ENCODE results near the gene CORO7. TPM values are rescaled to one million over a fixed set of nuclear protein-coding genes. Genes with fewer than 3 reads are reported as not detected.
A peak's percentile ranks its signal among the peaks of the same experiment; 100 is the strongest.
"Not testable (repeated sequence)": the region's sequence is repeated elsewhere in the genome, so short reads cannot be mapped to it uniquely, and the experiment has no call there.

CORO7 gene
- total RNA-seq, 1 donor from 2014 or later: 24.8 TPM

GRCh38 chr16:4402439-4403132, 13.8 kb downstream of the CORO7 start:
- peak; percentile 42 to 72 for DNase-seq (ENCODE audit: low read depth in 2 of 2)

- no peak for DNase-seq (ENCODE audit: low read depth in 2 of 2)
Observed at GRCh38 chr16:4401510-4401909, 14.9 kb downstream of the CORO7 start.

GRCh38 chr16:4401094-4401501, 15.3 kb downstream of the CORO7 start:
- DNase-seq (ENCODE audit: low read depth in 2 of 2): no peak

- DNase-seq (ENCODE audit: low read depth in 2 of 2): no peak
Observed at GRCh38 chr16:4399001-4399730, 17.2 kb downstream of the CORO7 start.

- DNase-seq (ENCODE audit: low read depth in 2 of 2): no peak
Observed at GRCh38 chr16:4395055-4395726, 21.2 kb downstream of the CORO7 start.

GRCh38 chr16:4393850-4394249, 22.5 kb downstream of the CORO7 start:
- DNase-seq (ENCODE audit: low read depth in 2 of 2): not testable (repeated sequence)

GRCh38 chr16:4393240-4393600, 23.2 kb downstream of the CORO7 start:
- DNase-seq (ENCODE audit: low read depth in 2 of 2): no peak

- no peak for DNase-seq (ENCODE audit: low read depth in 2 of 2)
Observed at GRCh38 chr16:4392382-4393239, 23.8 kb downstream of the CORO7 start.

GRCh38 chr16:4391631-4392381, 24.6 kb downstream of the CORO7 start:
- no peak for DNase-seq (ENCODE audit: low read depth in 2 of 2)

GRCh38 chr16:4390266-4391260, 25.8 kb downstream of the CORO7 start:
- DNase-seq (ENCODE audit: low read depth in 2 of 2): no peak

GRCh38 chr16:4389051-4389955, 27.1 kb downstream of the CORO7 start:
- DNase-seq (ENCODE audit: low read depth in 2 of 2): no peak

- DNase-seq (ENCODE audit: low read depth in 2 of 2): no peak
Observed at GRCh38 chr16:4388271-4389021, 27.9 kb downstream of the CORO7 start.

- DNase-seq (ENCODE audit: low read depth in 2 of 2): no peak
Observed at GRCh38 chr16:4387781-4388180, 28.6 kb downstream of the CORO7 start.

GRCh38 chr16:4386951-4387565, 29.3 kb downstream of the CORO7 start:
- no peak for DNase-seq (ENCODE audit: low read depth in 2 of 2)

GRCh38 chr16:4386451-4386805, 30.0 kb downstream of the CORO7 start:
- no peak for DNase-seq (ENCODE audit: low read depth in 2 of 2)

GRCh38 chr16:4385789-4386450, 30.5 kb downstream of the CORO7 start:
- DNase-seq (ENCODE audit: low read depth in 2 of 2): no peak

Measured in dermis microvascular lymphatic vessel endothelial cell (primary cell).